Lower leg skin (tissue), 3 donors: ENCODE measurements around the gene MKNK1.

Source experiments
- POLR2A ChIP-seq, 2 donors: fragments of 450-650 bp; IDR thresholded peaks; one replicate each; pipeline ENCODE4 v1.6.1; 2016 to 2017; ENCODE audit warnings: antibody characterized with exemption in 2 of 2, mild to moderate bottlenecking in 1 of 2, moderate library complexity in 1 of 2
- TF ChIP-seq, protein P1 (sequence below), 3 donors: fragments of 450-650 bp; IDR thresholded peaks; one replicate each; pipeline ENCODE4 v1.5.1; 2016; ENCODE audit warnings: antibody characterized with exemption in 3 of 3, mild to moderate bottlenecking in 3 of 3, moderate library complexity in 2 of 3

DNA sequence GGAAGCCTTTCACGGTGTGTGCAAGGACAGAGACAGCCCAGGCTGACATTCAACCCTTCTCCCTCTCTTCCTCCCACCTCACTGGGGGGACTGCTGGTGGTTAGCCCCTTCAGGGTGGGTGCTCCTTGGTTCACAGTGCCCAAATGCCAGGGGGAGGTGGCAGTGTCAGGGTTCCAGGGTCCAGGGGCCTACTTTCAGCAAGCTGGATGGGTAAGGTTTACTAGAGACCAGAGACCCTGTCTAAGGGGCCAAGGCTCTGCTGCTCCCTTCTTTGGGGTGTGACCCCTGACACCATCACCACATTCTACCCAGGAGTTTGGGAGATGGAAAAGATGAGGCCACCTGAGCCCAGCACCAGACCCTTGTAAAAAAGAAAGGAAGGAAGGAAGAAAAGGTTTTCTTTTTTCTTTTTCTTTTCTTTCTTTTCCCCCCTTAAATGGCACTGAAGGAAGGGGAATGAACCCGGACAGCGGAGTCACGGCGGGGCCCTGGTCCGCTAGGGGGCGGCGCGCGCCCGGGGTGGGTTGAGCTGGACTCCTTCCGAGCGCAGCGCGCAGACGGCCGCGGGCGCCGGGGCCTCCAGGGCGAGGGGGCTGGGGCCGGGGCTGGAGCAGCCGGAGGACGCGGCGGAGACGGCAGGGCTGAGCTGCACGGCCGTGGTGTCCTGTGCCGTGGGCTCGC is 71.4 kb downstream of the MKNK1 start:
- TF ChIP-seq, protein P1, sequence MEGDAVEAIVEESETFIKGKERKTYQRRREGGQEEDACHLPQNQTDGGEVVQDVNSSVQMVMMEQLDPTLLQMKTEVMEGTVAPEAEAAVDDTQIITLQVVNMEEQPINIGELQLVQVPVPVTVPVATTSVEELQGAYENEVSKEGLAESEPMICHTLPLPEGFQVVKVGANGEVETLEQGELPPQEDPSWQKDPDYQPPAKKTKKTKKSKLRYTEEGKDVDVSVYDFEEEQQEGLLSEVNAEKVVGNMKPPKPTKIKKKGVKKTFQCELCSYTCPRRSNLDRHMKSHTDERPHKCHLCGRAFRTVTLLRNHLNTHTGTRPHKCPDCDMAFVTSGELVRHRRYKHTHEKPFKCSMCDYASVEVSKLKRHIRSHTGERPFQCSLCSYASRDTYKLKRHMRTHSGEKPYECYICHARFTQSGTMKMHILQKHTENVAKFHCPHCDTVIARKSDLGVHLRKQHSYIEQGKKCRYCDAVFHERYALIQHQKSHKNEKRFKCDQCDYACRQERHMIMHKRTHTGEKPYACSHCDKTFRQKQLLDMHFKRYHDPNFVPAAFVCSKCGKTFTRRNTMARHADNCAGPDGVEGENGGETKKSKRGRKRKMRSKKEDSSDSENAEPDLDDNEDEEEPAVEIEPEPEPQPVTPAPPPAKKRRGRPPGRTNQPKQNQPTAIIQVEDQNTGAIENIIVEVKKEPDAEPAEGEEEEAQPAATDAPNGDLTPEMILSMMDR (IDR thresholded peaks at IDR 0.05), result no peak
- no peak for TF ChIP-seq POLR2A (IDR thresholded peaks at IDR 0.05)
